Activated CD4-positive, alpha-beta T cell treated with anti-CD3 and anti-CD28 coated beads, Interleukin-2, amount 50 U/mL, for 16 hours (primary cell): Measurements from ENCODE around the gene VMP1.
"Not testable (repeated sequence)": the region's sequence is repeated elsewhere in the genome, so short reads cannot be mapped to it uniquely, and the experiment has no call there.

Experiments used
- DNase-seq: peaks from one replicate; pipeline ENCODE4 v3.0.0-alpha.2; 2020

The VMP1 gene

DNA sequence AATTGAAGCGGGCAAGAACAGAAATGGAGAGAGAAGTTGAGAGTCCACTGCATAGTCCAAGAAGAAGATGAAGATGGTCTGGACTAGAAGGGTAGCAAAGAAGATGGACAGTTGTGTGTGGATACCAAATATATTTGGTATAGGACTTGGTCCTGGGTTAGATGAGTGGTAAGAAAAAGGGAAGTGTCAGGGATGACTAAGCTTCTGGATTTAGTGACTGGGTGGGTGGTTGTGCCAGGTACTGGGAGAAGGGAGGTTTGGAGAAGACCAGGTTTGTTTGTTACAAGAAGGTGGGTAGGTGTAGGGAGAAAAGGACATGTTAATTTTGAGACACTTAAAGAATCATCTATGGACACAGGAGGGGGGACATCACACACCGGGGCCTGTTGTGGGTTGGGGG lies 5.4 kb downstream of the VMP1 start:
- no peak for DNase-seq

DNA sequence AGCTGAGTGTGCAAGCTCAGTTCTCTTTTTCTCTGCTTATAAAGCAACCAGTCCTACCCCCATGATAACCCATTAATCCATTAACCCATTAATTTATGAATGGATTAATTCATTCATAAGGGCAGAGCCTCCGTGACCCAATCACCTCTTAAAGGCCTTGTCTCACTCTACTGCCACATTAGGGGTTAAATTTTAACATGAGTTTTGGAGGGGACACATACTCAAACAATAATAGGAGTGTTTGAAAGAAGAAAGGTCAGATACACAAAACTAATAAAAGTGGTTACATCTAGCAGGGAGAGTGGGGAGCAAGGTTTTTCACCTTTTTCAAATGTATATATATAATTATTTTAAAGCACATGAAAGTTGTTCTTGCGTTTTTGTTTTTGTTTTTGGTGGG lies 6.8 kb downstream of the VMP1 start:
- no peak for DNase-seq

DNA sequence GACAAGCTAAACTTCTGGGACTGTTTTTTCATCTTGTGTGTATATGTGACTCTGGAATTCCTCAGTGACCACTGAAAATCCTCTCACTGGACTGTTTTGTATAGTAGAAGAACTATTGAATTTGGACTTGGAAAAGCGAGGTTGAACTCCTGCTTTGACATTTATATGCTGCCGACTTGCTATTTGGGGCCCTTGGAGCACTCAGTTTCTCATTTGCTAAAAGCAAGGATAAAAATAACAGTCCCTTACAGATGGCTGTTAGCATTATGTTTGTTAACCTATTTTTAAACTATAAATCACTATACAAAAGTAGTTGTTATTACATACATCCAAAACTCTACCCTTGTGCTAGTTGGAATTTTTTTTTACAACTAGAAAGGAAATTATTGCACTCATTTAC lies 9.0 kb downstream of the VMP1 start:
- DNase-seq = no peak

DNA sequence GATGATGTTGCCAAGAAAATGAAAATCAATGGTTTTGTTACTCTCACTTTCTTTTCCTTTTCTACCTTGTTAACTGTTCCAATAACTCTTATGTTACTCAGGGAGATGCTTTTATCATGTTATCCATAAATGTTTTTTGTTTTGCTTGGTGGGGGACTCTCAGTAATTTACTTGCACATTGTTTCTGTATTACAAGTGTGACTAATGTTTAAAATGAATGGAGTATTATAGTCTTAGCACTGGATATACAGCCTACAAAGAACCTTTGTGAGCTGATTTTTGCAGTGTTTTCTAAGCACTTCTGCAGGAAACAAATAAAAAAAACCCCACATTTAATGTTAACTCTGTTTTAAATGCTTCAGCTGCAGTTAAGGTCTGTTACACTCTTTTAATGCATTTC lies 12.1 kb downstream of the VMP1 start:
- DNase-seq = no peak

DNA sequence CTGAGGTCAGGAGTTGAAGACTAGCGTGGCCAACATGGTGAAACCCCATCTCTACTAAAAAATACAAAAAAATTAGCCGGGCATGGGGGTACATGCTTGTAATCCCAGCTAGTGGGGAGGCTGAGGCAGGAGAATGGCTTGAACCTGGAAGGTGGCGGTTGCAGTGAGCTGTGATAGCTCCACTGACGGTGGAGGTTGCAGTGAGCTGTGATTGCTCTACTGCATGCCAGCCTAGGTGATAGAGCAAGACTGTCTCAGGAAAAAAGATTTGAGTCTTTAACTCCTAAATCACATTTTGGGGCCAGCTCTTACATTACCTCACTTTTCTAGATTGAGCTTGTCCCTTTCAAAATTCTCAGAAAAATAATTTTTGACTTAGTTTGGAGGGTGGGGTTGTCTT lies 15.2 kb downstream of the VMP1 start:
- DNase-seq = no peak

DNA sequence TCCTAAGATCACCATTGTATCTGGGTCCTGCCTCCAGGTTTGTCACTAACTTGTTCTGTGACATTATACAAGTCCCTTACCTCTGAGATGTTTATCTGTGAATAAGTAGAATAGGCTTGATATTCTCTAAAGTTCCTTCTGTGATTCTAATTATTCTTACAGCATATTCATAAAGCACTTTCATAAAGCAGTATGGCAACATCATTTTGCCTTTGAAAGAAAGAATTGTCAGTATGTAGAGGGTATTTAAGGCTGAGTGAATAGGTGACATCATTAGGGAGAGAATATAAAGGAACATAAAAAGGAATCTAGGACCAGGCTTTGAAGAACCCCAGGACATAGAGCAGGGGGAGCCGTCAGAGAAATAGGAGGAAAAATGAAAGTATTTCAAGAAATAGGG lies 15.6 kb downstream of the VMP1 start:
- no peak for DNase-seq

DNA sequence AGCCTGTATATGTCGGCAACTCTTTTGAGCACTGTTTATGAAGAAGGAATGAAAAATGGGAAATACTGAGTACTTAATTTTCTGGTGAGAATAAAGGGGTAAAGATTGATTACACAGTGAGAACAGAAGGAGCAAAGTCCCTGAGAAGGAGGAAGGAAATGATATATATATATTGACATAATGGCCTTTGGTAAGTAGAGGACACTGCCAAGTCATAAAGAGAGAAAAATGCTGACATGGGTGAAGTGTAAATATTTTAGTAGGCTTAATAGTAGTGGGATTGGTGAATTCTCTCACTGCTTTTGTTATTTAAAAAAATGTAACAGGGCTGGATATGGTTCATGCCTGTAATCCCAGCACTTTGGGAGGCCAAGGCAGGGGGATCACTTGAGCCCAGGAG lies 16.2 kb downstream of the VMP1 start:
- DNase-seq = no peak

DNA sequence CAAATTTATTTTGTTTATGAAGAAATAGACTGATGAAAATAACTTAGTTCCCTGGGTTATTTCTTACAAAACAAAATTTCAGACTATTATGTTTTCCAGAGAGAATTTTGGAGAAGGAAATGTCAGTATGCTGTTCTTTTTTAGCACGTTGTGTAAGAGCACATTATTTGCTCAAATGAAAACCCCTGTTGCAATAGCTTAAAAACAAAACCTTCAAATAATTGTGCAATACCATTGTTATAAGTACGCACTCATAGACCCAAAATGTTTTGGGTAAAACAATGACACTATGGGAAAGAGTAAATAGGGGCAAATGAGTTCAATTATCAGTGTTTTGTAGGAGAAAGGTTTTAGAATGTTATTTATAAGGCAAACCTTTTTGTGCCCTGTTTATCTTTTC lies 18.2 kb downstream of the VMP1 start:
- no peak for DNase-seq

DNA sequence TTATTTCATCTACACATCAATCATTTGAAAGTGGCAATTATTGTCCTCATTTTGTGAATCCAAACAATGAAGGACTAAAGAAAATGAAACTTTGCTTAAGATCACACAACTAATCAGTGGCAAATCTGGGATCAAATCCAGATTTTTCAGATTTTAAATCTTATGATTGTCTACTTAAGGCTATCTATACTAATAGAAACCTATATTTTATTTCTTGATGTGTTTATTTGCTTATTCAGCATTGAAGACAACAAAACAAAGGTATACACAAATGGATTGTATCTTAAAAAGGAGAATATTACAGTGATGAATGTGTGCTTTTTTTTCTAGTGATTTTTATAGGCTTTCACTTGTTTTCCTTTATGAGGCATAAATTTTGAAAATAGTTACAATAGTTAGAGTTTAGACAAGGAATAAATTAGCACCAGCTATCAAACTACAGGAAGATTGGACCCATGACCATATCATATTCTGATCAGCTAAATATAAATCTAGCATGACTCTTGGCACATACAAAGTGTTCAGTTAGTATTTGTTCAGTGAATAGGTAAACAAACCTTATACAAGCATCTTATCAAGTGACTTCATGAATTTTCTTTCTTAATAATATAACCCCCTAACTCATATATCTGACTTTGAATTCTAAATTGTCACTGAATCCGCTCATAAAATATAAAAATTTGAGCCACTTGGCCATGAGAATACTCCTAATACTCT lies 20.5 kb downstream of the VMP1 start:
- DNase-seq = no peak

DNA sequence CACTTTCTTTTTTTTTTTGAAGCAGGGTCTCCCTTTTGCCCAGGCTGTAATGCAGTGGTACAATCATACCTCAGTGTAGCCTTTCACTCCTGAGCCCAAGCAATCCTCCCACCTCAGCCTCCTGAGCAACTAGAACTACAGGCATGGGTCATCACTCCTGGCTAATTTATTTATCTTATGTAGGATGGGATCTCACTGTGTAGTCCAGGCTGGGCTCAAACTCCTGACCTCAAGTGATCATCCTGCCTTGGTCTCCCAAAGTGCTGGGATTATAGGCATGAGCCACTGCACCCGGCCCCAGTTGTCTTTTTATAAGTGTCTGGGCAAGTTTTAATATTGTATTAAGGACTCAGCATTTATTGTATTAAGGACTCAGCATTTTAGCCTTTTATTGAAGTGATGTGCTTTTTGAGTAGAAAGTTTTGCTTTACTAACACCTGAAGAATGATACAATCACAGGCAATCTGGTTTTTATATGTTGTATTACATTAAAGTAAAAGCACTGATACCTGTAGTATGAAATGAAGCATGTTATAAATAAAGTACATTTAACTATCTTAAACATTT lies 22.9 kb downstream of the VMP1 start:
- no peak for DNase-seq

DNA sequence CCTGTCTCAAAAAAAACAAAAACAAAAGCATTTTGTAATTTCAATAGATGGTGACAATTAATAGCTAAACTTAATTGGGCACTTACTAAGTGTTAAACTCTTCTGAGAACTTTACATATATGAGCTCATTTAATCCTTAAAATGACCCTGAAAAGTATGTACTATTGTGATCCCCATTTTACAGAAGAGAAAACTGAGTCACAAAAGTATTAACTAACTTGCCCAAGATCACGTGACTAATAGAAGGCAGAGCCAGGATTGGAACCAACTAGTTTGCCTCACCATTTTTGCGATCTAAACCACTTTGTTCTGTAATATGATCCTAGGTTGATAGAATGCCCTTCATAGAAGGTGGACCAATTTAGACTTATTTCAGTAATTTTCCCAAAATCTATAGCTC lies 26.2 kb downstream of the VMP1 start:
- DNase-seq = no peak

DNA sequence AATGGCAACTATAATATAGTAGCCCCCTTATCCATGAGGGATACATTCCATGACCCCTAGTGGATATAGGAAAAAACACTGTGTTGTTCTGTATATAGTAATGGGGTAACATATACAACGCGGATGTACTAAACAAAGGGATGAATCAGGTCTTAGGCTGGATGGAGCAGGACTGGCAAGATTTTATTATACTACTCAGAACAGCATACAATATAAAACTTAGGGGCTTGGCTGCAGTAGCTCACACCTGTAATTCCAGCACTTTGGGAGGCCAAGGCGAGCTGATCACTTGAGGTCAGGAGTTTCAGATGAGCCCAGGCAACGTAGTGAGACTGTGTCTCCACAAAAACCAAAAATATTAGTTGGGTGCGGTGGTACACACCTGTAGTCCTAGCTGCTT lies 26.8 kb downstream of the VMP1 start:
- no peak for DNase-seq

DNA sequence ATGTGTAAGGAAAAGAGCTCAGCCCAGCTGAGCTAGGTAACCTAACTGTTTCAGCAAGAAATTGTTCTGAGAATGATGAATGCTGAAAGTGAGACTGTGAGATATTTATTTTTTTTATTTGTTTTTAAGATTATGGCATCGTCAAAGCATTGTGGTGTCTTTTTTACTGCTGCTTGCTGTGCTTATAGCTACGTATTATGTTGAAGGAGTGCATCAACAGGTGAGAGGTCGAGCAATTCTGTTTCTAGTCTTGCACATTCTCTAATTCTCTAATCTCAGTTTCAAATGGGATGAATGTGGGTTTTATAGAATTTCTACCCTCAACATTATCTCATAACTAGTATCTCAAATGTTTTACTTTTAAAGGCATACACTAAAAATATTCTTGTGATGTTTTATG lies 29.9 kb downstream of the VMP1 start:
- no peak for DNase-seq

DNA sequence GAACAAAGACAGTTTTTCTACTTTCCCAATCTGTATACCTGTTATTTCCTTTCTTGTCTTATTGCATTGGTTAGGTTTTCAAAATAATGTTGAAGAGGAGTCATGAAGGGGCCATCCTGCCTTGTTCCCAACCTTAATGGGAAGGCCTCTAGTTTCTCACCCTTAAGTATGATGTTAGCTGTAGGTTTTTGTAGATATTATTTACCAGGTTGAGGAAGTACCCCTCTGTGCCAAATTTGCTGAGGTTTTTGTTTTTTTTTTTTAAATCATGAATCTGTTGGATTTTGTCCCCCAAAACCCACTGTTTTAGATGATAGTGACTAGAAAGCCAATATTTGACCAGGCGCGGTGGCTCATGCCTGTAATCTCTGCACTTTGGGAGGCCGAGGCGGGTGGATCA lies 36.4 kb downstream of the VMP1 start:
- no peak for DNase-seq

DNA sequence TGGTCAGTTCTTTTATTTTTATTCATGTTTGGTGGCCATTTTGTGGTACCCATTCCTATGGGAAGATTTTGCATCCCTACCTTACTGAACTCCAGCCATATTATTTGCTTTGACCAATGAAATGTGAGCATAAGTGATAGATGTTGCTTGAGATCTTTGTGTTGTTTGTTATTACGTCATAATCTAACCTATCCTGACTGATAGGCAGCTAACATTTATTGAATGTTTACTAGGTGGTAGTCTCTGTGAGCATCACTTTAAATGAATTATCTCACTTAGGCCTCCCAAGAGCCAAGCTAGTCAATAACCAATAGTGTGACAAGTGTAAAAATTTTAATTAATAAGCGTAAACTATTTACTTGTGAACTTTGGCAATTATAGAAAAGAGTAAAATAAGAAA lies 37.6 kb downstream of the VMP1 start:
- DNase-seq = no peak

DNA sequence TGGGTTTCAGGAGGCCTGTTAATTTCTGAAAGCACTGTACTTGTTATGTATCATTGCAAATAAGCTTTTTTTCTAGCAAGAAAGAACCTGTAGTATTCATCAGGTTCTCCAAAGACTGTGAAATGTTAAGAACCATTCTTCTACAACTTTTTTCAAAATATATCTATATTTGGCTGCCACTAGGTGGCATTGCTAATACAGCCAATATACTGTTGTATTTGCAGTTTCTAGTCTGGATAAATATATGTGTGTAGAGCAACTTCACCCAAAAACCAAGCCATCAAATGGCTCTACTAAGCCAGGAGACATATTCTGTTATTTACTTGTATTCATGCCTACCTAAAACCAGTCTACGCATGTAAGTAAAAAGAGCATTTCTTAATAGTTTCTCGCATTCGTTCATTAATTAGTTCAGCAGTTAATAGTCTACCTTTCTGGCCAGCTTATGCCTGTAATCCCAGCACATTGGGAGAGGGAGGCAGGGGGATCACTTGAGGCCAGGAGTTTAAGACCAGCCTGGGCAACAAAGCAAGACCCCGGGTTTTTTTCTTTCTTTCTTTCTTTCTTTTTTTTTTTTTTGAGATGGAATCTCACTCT lies 39.5 kb downstream of the VMP1 start:
- DNase-seq = peak; percentile 61

DNA sequence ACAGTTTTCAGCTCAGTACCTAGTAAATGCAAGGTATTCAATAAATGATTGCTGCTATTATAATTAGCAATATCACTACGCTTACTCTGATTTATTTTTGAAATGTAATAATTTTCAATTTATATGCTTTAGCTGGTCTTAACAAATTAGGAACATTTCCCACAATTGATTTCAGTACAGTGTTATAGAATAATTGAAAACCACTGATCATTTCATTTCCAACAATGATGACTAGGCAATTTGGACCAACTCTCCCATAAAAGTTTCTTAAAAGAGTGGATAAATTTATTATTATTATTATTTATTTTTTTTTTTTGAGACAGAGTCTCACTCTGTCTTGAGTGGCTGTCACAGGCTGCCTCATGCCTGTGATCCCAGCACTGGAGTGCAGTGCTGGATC lies 41.1 kb downstream of the VMP1 start:
- no peak for DNase-seq

DNA sequence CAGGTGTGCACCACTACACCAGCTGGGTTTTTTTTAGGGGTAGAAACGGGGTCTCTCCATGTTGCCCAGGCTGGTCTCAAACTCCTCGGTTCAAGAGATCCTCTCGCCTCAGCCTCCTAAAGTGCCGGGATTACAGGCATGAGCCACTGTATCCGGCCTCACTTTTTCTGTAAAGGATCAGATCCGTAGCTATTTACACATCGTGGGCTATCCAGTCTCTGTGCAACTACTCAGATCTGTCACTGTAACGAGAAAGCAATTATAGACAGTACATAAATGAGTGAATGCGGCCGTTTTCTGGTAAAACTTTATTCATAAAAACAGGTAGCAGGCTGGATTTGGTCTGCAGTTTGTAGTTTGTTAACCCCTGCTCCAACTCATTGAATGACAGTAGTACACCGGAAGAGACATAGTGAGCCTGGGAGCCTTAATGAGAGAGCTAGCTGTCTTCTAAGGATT lies 44.5 kb downstream of the VMP1 start:
- peak; percentile 92 for DNase-seq

DNA sequence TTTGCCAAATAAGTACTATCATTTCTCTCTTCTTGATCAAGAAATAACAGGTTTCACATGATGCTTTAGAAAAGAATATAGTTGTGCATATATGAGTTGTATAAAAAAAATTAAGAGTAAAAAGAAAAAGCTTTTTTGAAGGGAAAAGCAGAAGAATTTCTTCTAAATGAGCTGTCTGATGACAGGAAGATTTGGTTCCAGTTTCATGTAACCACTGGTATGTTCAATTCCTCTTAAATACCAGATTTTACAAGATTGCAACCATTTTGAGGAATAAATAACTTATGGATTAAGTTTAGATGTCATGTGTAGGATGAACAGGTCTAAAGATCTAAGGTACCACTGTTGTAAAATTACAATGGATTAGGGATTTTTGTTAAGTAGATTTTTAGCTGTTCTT lies 45.0 kb downstream of the VMP1 start:
- no peak for DNase-seq

DNA sequence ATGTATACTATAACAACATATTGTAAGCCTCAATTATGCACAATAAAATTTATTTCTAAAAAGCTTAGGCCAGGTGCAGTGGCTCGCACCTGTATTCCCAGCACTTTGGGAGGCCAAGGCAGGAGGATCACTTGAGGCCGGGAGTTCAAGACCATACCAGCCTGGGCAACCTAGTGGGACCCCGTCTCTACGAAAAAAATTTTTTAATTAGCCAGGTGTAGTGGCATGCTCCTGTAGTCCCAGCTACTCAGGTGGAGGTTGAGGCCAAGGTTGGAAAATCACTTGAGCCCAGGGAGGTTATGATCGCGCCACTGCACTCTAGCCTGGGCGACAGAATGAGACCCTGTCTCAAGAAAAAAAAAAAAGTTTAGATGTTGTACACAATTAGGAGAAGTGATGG lies 45.5 kb downstream of the VMP1 start:
- no peak for DNase-seq

DNA sequence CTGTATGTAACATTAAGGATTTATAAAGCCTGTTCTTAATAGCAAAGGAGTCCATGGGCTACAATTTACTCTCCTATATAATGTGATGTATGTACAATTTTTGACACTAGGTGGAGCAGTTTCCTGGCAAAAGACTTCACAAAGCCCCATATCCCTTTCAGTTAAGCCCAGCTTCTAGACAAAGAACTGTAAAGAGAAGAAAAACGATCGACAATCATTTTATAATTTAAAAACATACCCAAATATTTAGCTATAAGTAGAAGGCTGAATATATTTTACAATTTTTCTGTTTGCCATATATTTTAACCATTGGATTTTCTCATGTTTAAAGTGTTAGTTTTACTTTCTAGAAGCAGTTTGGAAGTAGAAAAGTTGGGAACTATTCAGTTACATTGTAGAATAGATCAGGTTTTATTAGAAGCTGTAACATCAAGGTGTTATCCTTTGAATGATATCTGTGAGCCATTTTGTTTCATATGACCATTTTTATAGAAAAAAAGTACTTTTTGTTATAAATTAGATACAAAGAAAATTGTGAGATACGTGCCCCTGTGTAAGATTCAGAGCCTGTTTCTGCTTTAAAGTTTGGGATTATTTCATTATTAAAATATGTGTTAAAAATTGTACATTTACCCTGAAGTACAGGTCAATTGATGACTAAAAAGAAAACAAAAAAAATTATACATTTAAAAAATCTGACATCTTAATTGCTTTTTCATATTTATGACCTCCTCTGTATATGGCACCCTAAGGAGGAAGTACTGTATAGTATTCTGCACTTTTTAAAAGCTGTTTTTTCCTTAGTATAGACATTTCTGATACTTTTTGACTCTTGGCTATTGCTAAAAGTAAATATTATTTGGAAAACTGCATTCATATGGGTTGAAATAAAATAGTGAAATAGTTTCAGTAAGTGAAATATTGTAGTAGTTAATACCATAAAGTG lies 46.3 kb downstream of the VMP1 start:
- peak; percentile 89 for DNase-seq

DNA sequence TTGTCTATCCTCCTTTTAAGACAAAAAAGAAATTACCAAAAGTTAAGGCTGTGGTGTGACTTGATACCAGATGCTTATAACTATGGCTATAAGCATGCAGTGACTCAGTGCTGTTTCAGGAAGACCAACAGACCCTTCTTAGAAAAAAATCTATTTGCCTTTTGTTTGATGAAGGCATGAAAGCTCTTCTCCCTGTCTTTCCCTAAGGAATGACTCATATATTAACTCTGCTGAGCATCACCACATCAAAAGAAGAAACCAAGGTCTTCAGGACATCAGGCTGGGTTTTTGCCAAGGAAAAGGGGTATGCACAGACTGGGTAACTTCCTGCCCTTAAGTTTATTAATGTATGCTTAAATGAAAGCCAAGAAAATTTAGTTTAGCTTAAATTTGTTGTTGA lies 47.1 kb downstream of the VMP1 start:
- DNase-seq = peak; percentile 83

DNA sequence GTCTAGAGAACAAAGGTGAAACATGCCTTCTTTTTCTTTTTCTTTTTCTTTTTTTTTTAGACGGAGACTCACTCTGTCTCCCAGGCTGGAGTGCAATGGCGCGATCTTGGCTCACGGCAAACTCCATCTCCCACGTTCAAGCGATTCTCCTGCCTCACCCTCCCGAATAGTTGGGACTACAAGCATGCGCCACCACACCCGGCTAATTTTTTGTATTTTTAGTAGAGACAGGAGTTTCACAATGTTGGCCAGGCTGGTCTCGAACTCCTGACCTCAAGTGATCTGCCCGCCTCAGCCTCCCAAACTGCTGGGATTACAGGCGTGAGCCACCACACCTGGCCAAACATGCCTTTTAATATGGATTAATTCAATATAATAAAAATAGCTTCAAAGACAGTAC lies 47.6 kb downstream of the VMP1 start:
- not testable (repeated sequence) for DNase-seq
